ENCODE data around the gene NPIPB8. TPM values are rescaled to one million over a fixed set of nuclear protein-coding genes. Genes with fewer than 3 reads are reported as not detected.

Gene NPIPB8
- total and polyA plus RNA-seq, 2 experiments from 2014 or later: 0.14 TPM; not detected in 1

DNA sequence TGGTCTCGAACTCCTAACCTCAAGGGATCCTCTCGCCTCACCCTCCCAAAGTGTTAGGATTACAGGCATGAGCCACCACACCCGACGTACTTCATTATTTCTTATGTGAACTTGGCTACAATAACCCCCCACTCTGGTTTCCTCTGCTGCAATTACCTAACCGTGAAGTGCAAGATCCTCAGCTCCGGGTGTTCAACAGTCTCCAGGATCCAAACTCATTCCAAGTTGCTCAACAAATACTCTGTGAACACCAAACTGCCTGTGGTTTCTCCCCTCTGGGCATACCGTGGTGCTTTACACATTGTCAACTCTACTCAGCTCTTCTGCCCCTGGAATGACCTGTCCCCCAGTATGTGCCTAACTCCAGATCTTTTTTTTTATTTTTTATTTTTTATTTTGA lies 21.2 kb upstream of the NPIPB8 start:
- Histone ChIP-seq H3K4me2 (no peak overlapping the region), H3K9me2 (ENCODE audit: insufficient read depth) (no peaks in the 10 kb centered on the region), H3F3A (replicated peaks; ENCODE audit: low read depth) (peaks cover 6% of the 10 kb centered on the region; the same call in 1 of the 2 replicates), H3K27me3 (ENCODE audit: insufficient read depth) (no peaks in the 10 kb centered on the region), H2AFZ (no peak overlapping the region), H3K27ac (ENCODE audit: low read depth) (no peak overlapping the region), H3K36me3 (ENCODE audit: insufficient read depth) (no peaks in the 10 kb centered on the region), H3K4me1 (ENCODE audit: insufficient read depth) (peaks cover 11% of the 10 kb centered on the region), H4K20me1 (replicated peaks; ENCODE audit: insufficient read depth) (no peaks in the 10 kb centered on the region), H3K79me2 (replicated peaks; ENCODE audit: insufficient read depth) (no peaks in the 10 kb centered on the region), H3K4me3 (no peak overlapping the region)
- Mint-ChIP-seq H3K4me3 (no peak overlapping the region; the same call in 2 of the 3 replicates), H3K36me3 (ENCODE audit: low read depth) (no peaks in the 10 kb centered on the region), H3K27me3 (ENCODE audit: insufficient read depth, low read depth, poor library complexity) (no peaks in the 10 kb centered on the region), H3K4me1 (peaks cover 19% of the 10 kb centered on the region), H3K27ac (no peak overlapping the region), H3K9me3 (no peaks in the 10 kb centered on the region)
- DNase-seq (ENCODE audit: low spot score) (no peak), ATAC-seq (no peak)
- no peak for TF ChIP-seq EZH2 (IDR thresholded peaks at IDR 0.05; ENCODE audit: low read depth, unreplicated experiment)
- no peak for TF ChIP-seq NANOG (IDR thresholded peaks at IDR 0.05; ENCODE audit: borderline replicate concordance)
- no peak for TF ChIP-seq ZNF114 (CRISPR knock-in tag; IDR thresholded peaks at IDR 0.05)
- no peak for TF ChIP-seq STAT1 (IDR thresholded peaks at IDR 0.05; ENCODE audit: unreplicated experiment)
- TF ChIP-seq, protein P1, sequence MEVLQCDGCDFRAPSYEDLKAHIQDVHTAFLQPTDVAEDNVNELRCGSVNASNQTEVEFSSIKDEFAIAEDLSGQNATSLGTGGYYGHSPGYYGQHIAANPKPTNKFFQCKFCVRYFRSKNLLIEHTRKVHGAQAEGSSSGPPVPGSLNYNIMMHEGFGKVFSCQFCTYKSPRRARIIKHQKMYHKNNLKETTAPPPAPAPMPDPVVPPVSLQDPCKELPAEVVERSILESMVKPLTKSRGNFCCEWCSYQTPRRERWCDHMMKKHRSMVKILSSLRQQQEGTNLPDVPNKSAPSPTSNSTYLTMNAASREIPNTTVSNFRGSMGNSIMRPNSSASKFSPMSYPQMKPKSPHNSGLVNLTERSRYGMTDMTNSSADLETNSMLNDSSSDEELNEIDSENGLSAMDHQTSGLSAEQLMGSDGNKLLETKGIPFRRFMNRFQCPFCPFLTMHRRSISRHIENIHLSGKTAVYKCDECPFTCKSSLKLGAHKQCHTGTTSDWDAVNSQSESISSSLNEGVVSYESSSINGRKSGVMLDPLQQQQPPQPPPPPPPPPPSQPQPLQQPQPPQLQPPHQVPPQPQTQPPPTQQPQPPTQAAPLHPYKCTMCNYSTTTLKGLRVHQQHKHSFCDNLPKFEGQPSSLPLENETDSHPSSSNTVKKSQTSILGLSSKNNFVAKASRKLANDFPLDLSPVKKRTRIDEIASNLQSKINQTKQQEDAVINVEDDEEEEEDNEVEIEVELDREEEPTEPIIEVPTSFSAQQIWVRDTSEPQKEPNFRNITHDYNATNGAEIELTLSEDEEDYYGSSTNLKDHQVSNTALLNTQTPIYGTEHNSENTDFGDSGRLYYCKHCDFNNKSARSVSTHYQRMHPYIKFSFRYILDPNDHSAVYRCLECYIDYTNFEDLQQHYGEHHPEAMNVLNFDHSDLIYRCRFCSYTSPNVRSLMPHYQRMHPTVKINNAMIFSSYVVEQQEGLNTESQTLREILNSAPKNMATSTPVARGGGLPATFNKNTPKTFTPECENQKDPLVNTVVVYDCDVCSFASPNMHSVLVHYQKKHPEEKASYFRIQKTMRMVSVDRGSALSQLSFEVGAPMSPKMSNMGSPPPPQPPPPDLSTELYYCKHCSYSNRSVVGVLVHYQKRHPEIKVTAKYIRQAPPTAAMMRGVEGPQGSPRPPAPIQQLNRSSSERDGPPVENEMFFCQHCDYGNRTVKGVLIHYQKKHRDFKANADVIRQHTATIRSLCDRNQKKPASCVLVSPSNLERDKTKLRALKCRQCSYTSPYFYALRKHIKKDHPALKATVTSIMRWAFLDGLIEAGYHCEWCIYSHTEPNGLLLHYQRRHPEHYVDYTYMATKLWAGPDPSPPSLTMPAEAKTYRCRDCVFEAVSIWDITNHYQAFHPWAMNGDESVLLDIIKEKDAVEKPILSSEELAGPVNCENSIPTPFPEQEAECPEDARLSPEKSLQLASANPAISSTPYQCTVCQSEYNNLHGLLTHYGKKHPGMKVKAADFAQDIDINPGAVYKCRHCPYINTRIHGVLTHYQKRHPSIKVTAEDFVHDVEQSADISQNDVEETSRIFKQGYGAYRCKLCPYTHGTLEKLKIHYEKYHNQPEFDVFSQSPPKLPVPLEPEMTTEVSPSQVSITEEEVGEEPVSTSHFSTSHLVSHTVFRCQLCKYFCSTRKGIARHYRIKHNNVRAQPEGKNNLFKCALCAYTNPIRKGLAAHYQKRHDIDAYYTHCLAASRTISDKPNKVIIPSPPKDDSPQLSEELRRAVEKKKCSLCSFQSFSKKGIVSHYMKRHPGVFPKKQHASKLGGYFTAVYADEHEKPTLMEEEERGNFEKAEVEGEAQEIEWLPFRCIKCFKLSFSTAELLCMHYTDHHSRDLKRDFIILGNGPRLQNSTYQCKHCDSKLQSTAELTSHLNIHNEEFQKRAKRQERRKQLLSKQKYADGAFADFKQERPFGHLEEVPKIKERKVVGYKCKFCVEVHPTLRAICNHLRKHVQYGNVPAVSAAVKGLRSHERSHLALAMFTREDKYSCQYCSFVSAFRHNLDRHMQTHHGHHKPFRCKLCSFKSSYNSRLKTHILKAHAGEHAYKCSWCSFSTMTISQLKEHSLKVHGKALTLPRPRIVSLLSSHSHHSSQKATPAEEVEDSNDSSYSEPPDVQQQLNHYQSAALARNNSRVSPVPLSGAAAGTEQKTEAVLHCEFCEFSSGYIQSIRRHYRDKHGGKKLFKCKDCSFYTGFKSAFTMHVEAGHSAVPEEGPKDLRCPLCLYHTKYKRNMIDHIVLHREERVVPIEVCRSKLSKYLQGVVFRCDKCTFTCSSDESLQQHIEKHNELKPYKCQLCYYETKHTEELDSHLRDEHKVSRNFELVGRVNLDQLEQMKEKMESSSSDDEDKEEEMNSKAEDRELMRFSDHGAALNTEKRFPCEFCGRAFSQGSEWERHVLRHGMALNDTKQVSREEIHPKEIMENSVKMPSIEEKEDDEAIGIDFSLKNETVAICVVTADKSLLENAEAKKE (CRISPR knock-in tag; IDR thresholded peaks at IDR 0.05): no peak
- TF ChIP-seq ZNF331 (CRISPR knock-in tag; IDR thresholded peaks at IDR 0.05; ENCODE audit: low read depth): no peak
- no peak for TF ChIP-seq EZH2phosphoT487 (IDR thresholded peaks at IDR 0.05; ENCODE audit: unreplicated experiment)
- TF ChIP-seq, protein P2, sequence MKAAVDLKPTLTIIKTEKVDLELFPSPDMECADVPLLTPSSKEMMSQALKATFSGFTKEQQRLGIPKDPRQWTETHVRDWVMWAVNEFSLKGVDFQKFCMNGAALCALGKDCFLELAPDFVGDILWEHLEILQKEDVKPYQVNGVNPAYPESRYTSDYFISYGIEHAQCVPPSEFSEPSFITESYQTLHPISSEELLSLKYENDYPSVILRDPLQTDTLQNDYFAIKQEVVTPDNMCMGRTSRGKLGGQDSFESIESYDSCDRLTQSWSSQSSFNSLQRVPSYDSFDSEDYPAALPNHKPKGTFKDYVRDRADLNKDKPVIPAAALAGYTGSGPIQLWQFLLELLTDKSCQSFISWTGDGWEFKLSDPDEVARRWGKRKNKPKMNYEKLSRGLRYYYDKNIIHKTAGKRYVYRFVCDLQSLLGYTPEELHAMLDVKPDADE (IDR thresholded peaks at IDR 0.05): no peak
- no peak for TF ChIP-seq CREB1 (CRISPR knock-in tag; IDR thresholded peaks at IDR 0.05; ENCODE audit: low read depth)
- no peak for TF ChIP-seq POLR2AphosphoS5 (IDR thresholded peaks at IDR 0.05; ENCODE audit: low read depth)
- TF ChIP-seq, protein P3, sequence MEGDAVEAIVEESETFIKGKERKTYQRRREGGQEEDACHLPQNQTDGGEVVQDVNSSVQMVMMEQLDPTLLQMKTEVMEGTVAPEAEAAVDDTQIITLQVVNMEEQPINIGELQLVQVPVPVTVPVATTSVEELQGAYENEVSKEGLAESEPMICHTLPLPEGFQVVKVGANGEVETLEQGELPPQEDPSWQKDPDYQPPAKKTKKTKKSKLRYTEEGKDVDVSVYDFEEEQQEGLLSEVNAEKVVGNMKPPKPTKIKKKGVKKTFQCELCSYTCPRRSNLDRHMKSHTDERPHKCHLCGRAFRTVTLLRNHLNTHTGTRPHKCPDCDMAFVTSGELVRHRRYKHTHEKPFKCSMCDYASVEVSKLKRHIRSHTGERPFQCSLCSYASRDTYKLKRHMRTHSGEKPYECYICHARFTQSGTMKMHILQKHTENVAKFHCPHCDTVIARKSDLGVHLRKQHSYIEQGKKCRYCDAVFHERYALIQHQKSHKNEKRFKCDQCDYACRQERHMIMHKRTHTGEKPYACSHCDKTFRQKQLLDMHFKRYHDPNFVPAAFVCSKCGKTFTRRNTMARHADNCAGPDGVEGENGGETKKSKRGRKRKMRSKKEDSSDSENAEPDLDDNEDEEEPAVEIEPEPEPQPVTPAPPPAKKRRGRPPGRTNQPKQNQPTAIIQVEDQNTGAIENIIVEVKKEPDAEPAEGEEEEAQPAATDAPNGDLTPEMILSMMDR (conservative IDR thresholded peaks at IDR 0.05; ENCODE audit: low read depth in 2 of 2): no peak
- TF ChIP-seq JUNB (IDR thresholded peaks at IDR 0.05; ENCODE audit: unreplicated experiment): no peak
- TF ChIP-seq, protein P4, sequence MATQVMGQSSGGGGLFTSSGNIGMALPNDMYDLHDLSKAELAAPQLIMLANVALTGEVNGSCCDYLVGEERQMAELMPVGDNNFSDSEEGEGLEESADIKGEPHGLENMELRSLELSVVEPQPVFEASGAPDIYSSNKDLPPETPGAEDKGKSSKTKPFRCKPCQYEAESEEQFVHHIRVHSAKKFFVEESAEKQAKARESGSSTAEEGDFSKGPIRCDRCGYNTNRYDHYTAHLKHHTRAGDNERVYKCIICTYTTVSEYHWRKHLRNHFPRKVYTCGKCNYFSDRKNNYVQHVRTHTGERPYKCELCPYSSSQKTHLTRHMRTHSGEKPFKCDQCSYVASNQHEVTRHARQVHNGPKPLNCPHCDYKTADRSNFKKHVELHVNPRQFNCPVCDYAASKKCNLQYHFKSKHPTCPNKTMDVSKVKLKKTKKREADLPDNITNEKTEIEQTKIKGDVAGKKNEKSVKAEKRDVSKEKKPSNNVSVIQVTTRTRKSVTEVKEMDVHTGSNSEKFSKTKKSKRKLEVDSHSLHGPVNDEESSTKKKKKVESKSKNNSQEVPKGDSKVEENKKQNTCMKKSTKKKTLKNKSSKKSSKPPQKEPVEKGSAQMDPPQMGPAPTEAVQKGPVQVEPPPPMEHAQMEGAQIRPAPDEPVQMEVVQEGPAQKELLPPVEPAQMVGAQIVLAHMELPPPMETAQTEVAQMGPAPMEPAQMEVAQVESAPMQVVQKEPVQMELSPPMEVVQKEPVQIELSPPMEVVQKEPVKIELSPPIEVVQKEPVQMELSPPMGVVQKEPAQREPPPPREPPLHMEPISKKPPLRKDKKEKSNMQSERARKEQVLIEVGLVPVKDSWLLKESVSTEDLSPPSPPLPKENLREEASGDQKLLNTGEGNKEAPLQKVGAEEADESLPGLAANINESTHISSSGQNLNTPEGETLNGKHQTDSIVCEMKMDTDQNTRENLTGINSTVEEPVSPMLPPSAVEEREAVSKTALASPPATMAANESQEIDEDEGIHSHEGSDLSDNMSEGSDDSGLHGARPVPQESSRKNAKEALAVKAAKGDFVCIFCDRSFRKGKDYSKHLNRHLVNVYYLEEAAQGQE (IDR thresholded peaks at IDR 0.05; ENCODE audit: unreplicated experiment): no peak
